NB4 (cell line): ENCODE results near the gene SLC6A12.

Experiments
- DNase-seq: peaks from one replicate; pipeline ENCODE4 v3.0.0; 2010; ENCODE audit warnings: low read depth
- H3K4me3 ChIP-seq: one replicate; pipeline ENCODE4 v1.5.1; 2011; ENCODE audit warnings: mild to moderate bottlenecking, low read depth, low read length, moderate library complexity
- MAX ChIP-seq: IDR thresholded peaks from 2 replicates; pipeline ENCODE4 v1.6.1; 2011; ENCODE audit warnings: low read depth, low read length
- MYC ChIP-seq: IDR thresholded peaks from 2 replicates; pipeline ENCODE4 v1.6.1; 2011; ENCODE audit warnings: low read depth, low read length
- POLR2A ChIP-seq: IDR thresholded peaks from 2 replicates; pipeline ENCODE4 v1.6.1; 2011; ENCODE audit warnings: mild to moderate bottlenecking; ENCODE audit not compliant: insufficient read length; ENCODE audit errors: extremely low read depth
- TF ChIP-seq, protein P1 (sequence below): IDR thresholded peaks from one replicate; pipeline ENCODE4 v1.5.1; 2012; ENCODE audit warnings: low read depth, low read length

SLC6A12 gene

DNA sequence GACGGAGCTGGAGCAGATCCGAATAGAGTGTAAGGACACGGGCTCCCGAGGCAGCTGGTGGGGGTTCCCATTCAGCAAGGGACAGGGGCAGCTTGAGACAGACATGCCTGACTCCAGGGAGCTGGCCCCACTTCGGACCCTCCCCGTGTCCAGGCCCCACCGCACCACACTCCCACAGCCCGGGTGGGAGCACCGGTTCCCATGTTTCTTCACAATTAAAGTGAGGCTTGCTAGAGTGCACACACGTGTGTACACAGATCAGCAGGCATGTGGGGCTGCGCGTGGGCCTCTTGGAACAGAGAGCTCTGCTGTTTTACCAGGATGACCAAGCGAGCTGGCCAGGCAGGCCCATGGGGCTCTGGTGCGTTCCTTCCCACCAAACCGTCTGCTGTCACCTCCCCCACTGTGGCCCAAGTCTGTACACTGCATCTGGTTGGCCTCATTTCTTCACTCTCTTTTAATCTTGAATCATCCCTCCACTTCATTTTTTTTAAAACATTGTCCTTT, 48.0 kb downstream of the SLC6A12 start:
- no peak overlapping the region for H3K4me3 ChIP-seq
- no peak for DNase-seq
- TF ChIP-seq MAX = no peak
- TF ChIP-seq, protein P1, sequence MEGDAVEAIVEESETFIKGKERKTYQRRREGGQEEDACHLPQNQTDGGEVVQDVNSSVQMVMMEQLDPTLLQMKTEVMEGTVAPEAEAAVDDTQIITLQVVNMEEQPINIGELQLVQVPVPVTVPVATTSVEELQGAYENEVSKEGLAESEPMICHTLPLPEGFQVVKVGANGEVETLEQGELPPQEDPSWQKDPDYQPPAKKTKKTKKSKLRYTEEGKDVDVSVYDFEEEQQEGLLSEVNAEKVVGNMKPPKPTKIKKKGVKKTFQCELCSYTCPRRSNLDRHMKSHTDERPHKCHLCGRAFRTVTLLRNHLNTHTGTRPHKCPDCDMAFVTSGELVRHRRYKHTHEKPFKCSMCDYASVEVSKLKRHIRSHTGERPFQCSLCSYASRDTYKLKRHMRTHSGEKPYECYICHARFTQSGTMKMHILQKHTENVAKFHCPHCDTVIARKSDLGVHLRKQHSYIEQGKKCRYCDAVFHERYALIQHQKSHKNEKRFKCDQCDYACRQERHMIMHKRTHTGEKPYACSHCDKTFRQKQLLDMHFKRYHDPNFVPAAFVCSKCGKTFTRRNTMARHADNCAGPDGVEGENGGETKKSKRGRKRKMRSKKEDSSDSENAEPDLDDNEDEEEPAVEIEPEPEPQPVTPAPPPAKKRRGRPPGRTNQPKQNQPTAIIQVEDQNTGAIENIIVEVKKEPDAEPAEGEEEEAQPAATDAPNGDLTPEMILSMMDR = no peak
- no peak for TF ChIP-seq POLR2A
- no peak for TF ChIP-seq MYC

- TF ChIP-seq, protein P1 = no peak
- no peak for TF ChIP-seq MYC
- TF ChIP-seq MAX = no peak
- no peak for TF ChIP-seq POLR2A
- H3K4me3 ChIP-seq = no peak overlapping the region
- DNase-seq = no peak
These were observed 49.8 kb downstream of the SLC6A12 start for GRCh38 chr12:164207-164606.

DNA sequence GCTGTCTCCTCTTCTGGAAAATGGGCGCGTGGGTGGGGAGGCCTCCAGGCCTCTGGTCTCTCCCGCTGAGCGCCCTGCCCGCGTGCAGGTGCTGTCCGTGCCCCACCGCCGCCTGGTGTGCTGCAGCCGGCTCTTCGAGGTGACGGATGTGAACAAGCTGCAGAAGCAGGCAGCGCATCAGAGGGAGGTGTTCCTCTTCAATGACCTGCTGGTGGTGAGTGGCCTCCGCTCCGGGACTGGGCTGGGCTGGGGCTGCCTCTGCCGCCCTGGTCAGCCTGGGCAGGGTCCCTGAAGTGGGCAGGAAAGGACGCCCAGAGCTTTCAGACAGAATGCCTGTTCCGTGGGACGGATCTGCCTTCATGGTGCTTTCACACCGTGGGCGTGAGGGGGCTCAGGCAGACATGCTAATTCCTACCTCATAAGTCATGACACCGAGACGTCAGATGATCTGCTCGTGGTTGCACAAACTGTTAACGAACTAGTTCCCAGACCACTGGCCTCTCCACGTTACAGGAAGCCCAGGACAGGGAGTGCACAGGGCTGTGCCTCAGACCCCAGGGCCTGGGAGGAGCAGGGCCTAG, 50.5 kb downstream of the SLC6A12 start:
- peak; percentile 34 for DNase-seq
- H3K4me3 ChIP-seq = no peak overlapping the region
- no peak for TF ChIP-seq POLR2A
- TF ChIP-seq MAX = 0 out of 2 replicates have a peak, but pooled peaks have one; percentile 5
- TF ChIP-seq, protein P1 = no peak
- no peak for TF ChIP-seq MYC

- TF ChIP-seq POLR2A = no peak
- no peak for TF ChIP-seq MAX
- TF ChIP-seq, protein P1 = no peak
- no peak for TF ChIP-seq MYC
- DNase-seq = peak; percentile 57
These were observed 51.3 kb downstream of the SLC6A12 start for GRCh38 chr12:162467-163307.

DNA sequence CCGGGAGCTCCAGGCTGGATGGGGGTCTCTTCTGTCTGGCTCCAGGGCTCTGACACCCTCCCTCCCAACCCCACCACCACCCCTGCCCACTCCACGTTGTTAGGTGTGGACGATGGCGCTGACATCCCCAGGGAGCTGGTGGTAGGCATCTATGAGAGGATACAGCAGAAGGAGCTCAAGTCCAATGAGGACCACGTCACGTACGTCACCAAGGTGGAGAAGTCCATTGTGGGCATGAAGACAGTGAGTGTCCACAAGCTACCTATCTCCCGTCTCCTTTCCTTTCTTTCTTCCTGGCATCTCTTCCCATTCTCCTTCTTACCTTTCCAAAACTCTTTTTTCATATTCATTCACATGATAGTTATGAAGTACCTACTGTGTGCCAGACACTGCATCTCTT, 52.1 kb downstream of the SLC6A12 start:
- H3K4me3 ChIP-seq = no peak overlapping the region
- TF ChIP-seq POLR2A (no peak), MAX (no peak), MYC (no peak)
- TF ChIP-seq, protein P1 = no peak
- no peak for DNase-seq

More at GRCh38 chr12:162467-163307, 51.3 kb downstream of the SLC6A12 start:
- no peak overlapping the region for H3K4me3 ChIP-seq
